HCT116 (cell line): ENCODE data around the gene HEXD.

Experiments
- CTCF ChIP-seq, 3 experiments: fragments of 200-600 bp in 1 of 3; sonication (generic) in 1 of 3; IDR thresholded peaks in 2 of 3; conservative IDR thresholded peaks in 1 of 3; 2 replicates each; pipeline ENCODE4 v1.5.1; 2012 to 2017; ENCODE audit warnings: low read depth in 2 of 3, low read length in 2 of 3, antibody characterized with exemption in 1 of 3, borderline replicate concordance in 1 of 3, control low read depth in 1 of 3, mild to moderate bottlenecking in 1 of 3, mixed read lengths in 1 of 3, mixed run types in 1 of 3, moderate library complexity in 1 of 3; ENCODE audit not compliant: insufficient read depth in 1 of 3
- EZH2 ChIP-seq: fragments of 200-600 bp; sonication (generic); IDR thresholded peaks from 2 replicates; pipeline ENCODE4 v1.6.1; 2017; ENCODE audit warnings: antibody characterized with exemption, mixed run types
- EZH2phosphoT487 ChIP-seq: fragments of 200-600 bp; IDR thresholded peaks from 2 replicates; pipeline ENCODE4 v1.6.1; 2018; ENCODE audit warnings: antibody characterized with exemption, borderline replicate concordance
- JUND ChIP-seq: IDR thresholded peaks from 2 replicates; pipeline ENCODE4 v1.6.1; 2012
- MAX ChIP-seq: IDR thresholded peaks from 2 replicates; pipeline ENCODE4 v1.6.1; 2012
- POLR2A ChIP-seq: IDR thresholded peaks from 2 replicates; pipeline ENCODE4 v1.7.0; 2011; ENCODE audit warnings: borderline replicate concordance; ENCODE audit not compliant: insufficient read depth, insufficient read length; ENCODE audit errors: extremely low read depth
- POLR2AphosphoS5 ChIP-seq: IDR thresholded peaks from 2 replicates; pipeline ENCODE4 v1.6.1; 2011; ENCODE audit warnings: mild to moderate bottlenecking, low read depth, low read length, moderate library complexity
- RAD21 ChIP-seq: IDR thresholded peaks from 2 replicates; pipeline ENCODE4 v1.6.1; 2012; ENCODE audit warnings: low read depth, mild to moderate bottlenecking
- REST ChIP-seq: IDR thresholded peaks from 2 replicates; pipeline ENCODE4 v1.6.1; 2012; ENCODE audit warnings: low read depth
- SIN3A ChIP-seq: IDR thresholded peaks from 2 replicates; pipeline ENCODE4 v1.6.1; 2012; ENCODE audit warnings: low read depth
- YY1 ChIP-seq: IDR thresholded peaks from 2 replicates; pipeline ENCODE4 v1.6.1; 2011; ENCODE audit warnings: low read length, low read depth, moderate library complexity, mild to moderate bottlenecking; ENCODE audit not compliant: insufficient replicate concordance; ENCODE audit errors: extremely low read depth

- TF ChIP-seq CTCF (IDR thresholded peaks at IDR 0.05 in 2 of 3, conservative IDR thresholded peaks at IDR 0.05 in 1 of 3; ENCODE audit: borderline replicate concordance in 1 of 3, insufficient read depth in 1 of 3, low read depth in 2 of 3, low read length in 2 of 3) (no peak), SIN3A (no peak), POLR2A (no peak), YY1 (no peak), EZH2 (no peak), REST (no peak), RAD21 (no peak), JUND (no peak), POLR2AphosphoS5 (no peak), MAX (no peak), EZH2phosphoT487 (no peak)
Measured at GRCh38 chr17:82491196-82491530, 73.0 kb downstream of the HEXD start.
